Nucleus accumbens (tissue), 56 donors: ENCODE results near the gene CNNM1.

ENCODE experiments used
- DNase-seq, 56 donors: peaks; one replicate each; lab custom pipeline; 2025; lab: John Stamatoyannopoulos, UW

The CNNM1 gene

GRCh38 chr10:99331207-99331803 is 2.1 kb downstream of the CNNM1 start:
- DNase-seq = no peak

GRCh38 chr10:99337311-99337811 is 8.2 kb downstream of the CNNM1 start:
- peak in 3 of 56 donors; percentile 4 to 27 (median 12) for DNase-seq

GRCh38 chr10:99337901-99338300 is 8.7 kb downstream of the CNNM1 start:
- DNase-seq = no peak

- DNase-seq = peak in 1 of 56 donors; percentile 32
Measured at GRCh38 chr10:99339077-99339476, 9.9 kb downstream of the CNNM1 start.

- DNase-seq = no peak
Measured at GRCh38 chr10:99339563-99340047, 10.4 kb downstream of the CNNM1 start.

- DNase-seq = no peak
Measured at GRCh38 chr10:99340650-99341049, 11.5 kb downstream of the CNNM1 start.

- DNase-seq = no peak
Measured at GRCh38 chr10:99341248-99341647, 12.1 kb downstream of the CNNM1 start.

GRCh38 chr10:99341860-99342490 is 12.8 kb downstream of the CNNM1 start:
- peak in 4 of 56 donors; percentile 25 to 46 (median 36) for DNase-seq

GRCh38 chr10:99343262-99343661 is 14.1 kb downstream of the CNNM1 start:
- DNase-seq = no peak

- no peak for DNase-seq
Measured at GRCh38 chr10:99344715-99345114, 15.6 kb downstream of the CNNM1 start.

GRCh38 chr10:99345350-99345749 is 16.2 kb downstream of the CNNM1 start:
- DNase-seq = no peak

- DNase-seq = no peak
Measured at GRCh38 chr10:99346247-99346646, 17.1 kb downstream of the CNNM1 start.

GRCh38 chr10:99347672-99348071 is 18.5 kb downstream of the CNNM1 start:
- DNase-seq = no peak

GRCh38 chr10:99353182-99353581 is 24.0 kb downstream of the CNNM1 start:
- no peak for DNase-seq

GRCh38 chr10:99357691-99358090 is 28.5 kb downstream of the CNNM1 start:
- no peak for DNase-seq

- DNase-seq = no peak
Measured at GRCh38 chr10:99358101-99358500, 28.9 kb downstream of the CNNM1 start.

GRCh38 chr10:99360934-99361333 is 31.8 kb downstream of the CNNM1 start:
- peak in 3 of 56 donors; percentile 24 to 30 (median 26) for DNase-seq

- no peak for DNase-seq
Measured at GRCh38 chr10:99364125-99364524, 35.0 kb downstream of the CNNM1 start.

- DNase-seq = no peak
Measured at GRCh38 chr10:99365311-99365710, 36.2 kb downstream of the CNNM1 start.

GRCh38 chr10:99365736-99366135 is 36.6 kb downstream of the CNNM1 start:
- DNase-seq = no peak

GRCh38 chr10:99366666-99367065 is 37.5 kb downstream of the CNNM1 start:
- no peak for DNase-seq

GRCh38 chr10:99368646-99369045 is 39.5 kb downstream of the CNNM1 start:
- DNase-seq = peak in 1 of 56 donors; percentile 19
